Mammary epithelial cell (primary cell): ENCODE measurements around the gene SERPINB6.

Source experiments
- EZH2 ChIP-seq: IDR thresholded peaks from 2 replicates; pipeline ENCODE4 v1.6.1; 2012; ENCODE audit warnings: low read length, inconsistent platforms, borderline replicate concordance
- TF ChIP-seq, protein P1 (sequence below), 2 donors: IDR thresholded peaks in 1 of 2; conservative IDR thresholded peaks in 1 of 2; 2 replicates each; pipeline ENCODE4 v1.5.1; 2011 to 2012; ENCODE audit warnings: inconsistent platforms in 2 of 2, low read length in 2 of 2, mild to moderate bottlenecking in 2 of 2, control low read depth in 1 of 2, low read depth in 1 of 2; ENCODE audit not compliant: insufficient read depth in 1 of 2; ENCODE audit errors: extremely low read depth in 1 of 2

DNA sequence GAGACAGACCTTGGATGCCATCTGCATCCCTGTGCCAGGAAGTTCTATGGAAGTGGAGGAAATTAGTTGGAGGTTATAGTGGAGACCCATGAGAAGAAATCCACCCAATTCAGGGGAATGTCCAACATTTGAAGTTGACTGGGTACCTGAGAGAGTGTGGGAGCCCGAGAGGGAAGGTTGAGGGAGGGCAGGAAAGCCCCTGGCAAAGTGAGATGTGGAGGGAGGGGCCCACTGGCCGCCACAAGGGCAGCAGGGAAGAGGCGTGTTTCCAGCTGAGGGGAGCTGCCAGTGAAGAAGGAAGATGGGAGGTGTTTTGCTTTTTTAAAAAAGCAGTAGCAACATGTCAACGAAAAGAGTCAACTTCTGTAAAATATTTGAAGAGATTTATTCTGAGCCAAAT is 52.0 kb downstream of the SERPINB6 start:
- TF ChIP-seq, protein P1, sequence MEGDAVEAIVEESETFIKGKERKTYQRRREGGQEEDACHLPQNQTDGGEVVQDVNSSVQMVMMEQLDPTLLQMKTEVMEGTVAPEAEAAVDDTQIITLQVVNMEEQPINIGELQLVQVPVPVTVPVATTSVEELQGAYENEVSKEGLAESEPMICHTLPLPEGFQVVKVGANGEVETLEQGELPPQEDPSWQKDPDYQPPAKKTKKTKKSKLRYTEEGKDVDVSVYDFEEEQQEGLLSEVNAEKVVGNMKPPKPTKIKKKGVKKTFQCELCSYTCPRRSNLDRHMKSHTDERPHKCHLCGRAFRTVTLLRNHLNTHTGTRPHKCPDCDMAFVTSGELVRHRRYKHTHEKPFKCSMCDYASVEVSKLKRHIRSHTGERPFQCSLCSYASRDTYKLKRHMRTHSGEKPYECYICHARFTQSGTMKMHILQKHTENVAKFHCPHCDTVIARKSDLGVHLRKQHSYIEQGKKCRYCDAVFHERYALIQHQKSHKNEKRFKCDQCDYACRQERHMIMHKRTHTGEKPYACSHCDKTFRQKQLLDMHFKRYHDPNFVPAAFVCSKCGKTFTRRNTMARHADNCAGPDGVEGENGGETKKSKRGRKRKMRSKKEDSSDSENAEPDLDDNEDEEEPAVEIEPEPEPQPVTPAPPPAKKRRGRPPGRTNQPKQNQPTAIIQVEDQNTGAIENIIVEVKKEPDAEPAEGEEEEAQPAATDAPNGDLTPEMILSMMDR (conservative IDR thresholded peaks at IDR 0.05 in 1 of 2, IDR thresholded peaks at IDR 0.05 in 1 of 2; ENCODE audit: extremely low read depth in 1 of 2, insufficient read depth in 1 of 2, low read depth in 1 of 2, low read length in 2 of 2): no peak
- TF ChIP-seq EZH2: no peak
